Measurements from ENCODE around the gene RAB17. TPM values are rescaled to one million over a fixed set of nuclear protein-coding genes. Genes with fewer than 3 reads are reported as not detected.

Gene RAB17
- total and polyA plus RNA-seq, 2 of the 8 experiments (the other 6 are each of a cell fraction or from before 2014, with no cell fraction given): 42.6 to 83.4 TPM

DNA sequence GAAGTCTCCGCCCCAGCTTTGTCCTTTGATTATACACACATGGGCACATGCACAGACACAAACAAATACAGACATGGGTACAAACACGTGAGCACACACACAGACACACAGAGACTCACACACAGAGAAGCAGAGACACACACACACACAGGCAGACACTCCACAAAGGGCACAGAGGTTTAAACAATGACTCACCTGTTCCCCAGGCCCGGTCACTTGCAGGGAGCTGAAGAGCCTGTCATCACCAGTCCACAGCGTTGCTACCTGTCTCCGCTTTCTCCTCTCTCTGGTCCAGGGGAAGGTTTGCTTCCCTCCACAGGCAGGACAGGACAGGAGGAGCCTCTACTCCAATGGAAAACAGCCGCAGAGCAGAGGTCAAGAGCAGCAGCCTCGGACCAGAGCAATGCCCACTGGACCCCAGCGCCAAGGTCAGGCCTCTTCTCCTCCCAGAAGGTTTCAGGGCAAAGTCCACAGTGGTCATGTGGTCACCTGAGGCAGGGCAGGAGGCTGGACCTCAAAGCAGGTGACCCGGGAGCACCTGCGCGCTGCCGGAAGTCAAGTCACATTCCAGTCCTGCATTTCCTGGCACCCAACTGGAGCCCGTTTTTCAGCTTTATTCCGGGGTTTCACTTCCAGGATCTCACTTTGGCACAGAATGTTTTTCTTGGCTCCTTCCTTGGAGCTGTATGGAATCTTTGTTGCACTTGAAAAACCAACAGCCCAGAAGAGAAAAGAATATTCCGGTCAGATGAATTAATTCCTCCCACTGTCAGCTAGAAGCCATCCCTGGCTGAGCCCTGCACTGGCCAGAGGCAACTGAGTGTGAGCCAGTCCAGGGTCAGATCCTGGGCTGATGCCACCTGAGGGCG, at the start of gene RAB17 (continued):
- TF ChIP-seq, protein P1, sequence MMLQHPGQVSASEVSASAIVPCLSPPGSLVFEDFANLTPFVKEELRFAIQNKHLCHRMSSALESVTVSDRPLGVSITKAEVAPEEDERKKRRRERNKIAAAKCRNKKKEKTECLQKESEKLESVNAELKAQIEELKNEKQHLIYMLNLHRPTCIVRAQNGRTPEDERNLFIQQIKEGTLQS (IDR thresholded peaks at IDR 0.05; ENCODE audit: insufficient read depth, low read depth, low read length): no peak
- TF ChIP-seq RAD21 (IDR thresholded peaks at IDR 0.05 in 1 of 2, conservative IDR thresholded peaks at IDR 0.05 in 1 of 2; ENCODE audit: low read depth in 2 of 2, low read length in 2 of 2) (no peak), TAF1 (IDR thresholded peaks at IDR 0.05; ENCODE audit: low read depth, low read length) (peak; percentile 75), GTF2F1 (IDR thresholded peaks at IDR 0.05; ENCODE audit: borderline replicate concordance, low read depth, low read length) (no peak), SP1 (IDR thresholded peaks at IDR 0.05; ENCODE audit: low read depth, low read length) (peak; percentile 57; the same call in 1 of the 2 replicates), FOSL1 (IDR thresholded peaks at IDR 0.05; ENCODE audit: insufficient read depth, low read depth, low read length) (no peak), RXRA (IDR thresholded peaks at IDR 0.05; ENCODE audit: insufficient read depth, low read depth, low read length) (no peak), TBP (IDR thresholded peaks at IDR 0.05; ENCODE audit: low read depth, low read length) (peak; percentile 62), RFX5 (IDR thresholded peaks at IDR 0.05; ENCODE audit: borderline replicate concordance, low read depth, low read length) (no peak), MAFK (IDR thresholded peaks at IDR 0.05; ENCODE audit: low read depth, low read length) (no peak), SIN3A (conservative IDR thresholded peaks at IDR 0.05 in 1 of 2, IDR thresholded peaks at IDR 0.05 in 1 of 2; ENCODE audit: low read depth in 1 of 2, low read length in 2 of 2) (peak in 1 of 2 experiments; percentile 29; a peak in 1 of 4 replicates), TAF7 (optimal IDR thresholded peaks at IDR 0.05; ENCODE audit: borderline replicate concordance, low read depth, low read length) (peak; percentile 68), CREB1 (IDR thresholded peaks at IDR 0.05) (no peak), KDM4A (IDR thresholded peaks at IDR 0.05; ENCODE audit: low read depth, low read length, severe bottlenecking) (no peak), ASH2L (IDR thresholded peaks at IDR 0.05; ENCODE audit: low read length) (no peak), BRCA1 (IDR thresholded peaks at IDR 0.05; ENCODE audit: low read depth, low read length) (no peak), RNF2 (IDR thresholded peaks at IDR 0.05; ENCODE audit: borderline replicate concordance, low read depth, low read length, missing control alignments, poor library complexity, severe bottlenecking) (no peak)
- TF ChIP-seq, protein P2, sequence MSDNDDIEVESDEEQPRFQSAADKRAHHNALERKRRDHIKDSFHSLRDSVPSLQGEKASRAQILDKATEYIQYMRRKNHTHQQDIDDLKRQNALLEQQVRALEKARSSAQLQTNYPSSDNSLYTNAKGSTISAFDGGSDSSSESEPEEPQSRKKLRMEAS (IDR thresholded peaks at IDR 0.05): peak; percentile 51; the same call in 1 of the 2 replicates
- TF ChIP-seq, protein P3, sequence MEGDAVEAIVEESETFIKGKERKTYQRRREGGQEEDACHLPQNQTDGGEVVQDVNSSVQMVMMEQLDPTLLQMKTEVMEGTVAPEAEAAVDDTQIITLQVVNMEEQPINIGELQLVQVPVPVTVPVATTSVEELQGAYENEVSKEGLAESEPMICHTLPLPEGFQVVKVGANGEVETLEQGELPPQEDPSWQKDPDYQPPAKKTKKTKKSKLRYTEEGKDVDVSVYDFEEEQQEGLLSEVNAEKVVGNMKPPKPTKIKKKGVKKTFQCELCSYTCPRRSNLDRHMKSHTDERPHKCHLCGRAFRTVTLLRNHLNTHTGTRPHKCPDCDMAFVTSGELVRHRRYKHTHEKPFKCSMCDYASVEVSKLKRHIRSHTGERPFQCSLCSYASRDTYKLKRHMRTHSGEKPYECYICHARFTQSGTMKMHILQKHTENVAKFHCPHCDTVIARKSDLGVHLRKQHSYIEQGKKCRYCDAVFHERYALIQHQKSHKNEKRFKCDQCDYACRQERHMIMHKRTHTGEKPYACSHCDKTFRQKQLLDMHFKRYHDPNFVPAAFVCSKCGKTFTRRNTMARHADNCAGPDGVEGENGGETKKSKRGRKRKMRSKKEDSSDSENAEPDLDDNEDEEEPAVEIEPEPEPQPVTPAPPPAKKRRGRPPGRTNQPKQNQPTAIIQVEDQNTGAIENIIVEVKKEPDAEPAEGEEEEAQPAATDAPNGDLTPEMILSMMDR (IDR thresholded peaks at IDR 0.05; ENCODE audit: control extremely low read depth in 1 of 3, insufficient read depth in 1 of 3, low read depth in 1 of 3, low read length in 3 of 3): no peak

Measured in H1 (cell line).